H1 (cell line): ENCODE measurements around the gene TSPAN15. TPM values are rescaled to one million over a fixed set of nuclear protein-coding genes. Genes with fewer than 3 reads are reported as not detected.

Source experiments
- BCL11A ChIP-seq, 2 experiments: IDR thresholded peaks; one replicate each; pipeline ENCODE4 v1.6.1; 2011; ENCODE audit warnings: low read depth in 2 of 2, low read length in 2 of 2, mild to moderate bottlenecking in 2 of 2
- CHD7 ChIP-seq: fragments of 300-600 bp; sonication (generic); IDR thresholded peaks from 2 replicates; pipeline ENCODE4 v1.7.1; 2012; ENCODE audit warnings: low read length, moderate library complexity, mild to moderate bottlenecking, inconsistent platforms; ENCODE audit not compliant: insufficient replicate concordance
- CREB1 ChIP-seq: IDR thresholded peaks from 2 replicates; pipeline ENCODE4 v1.6.1; 2012; ENCODE audit warnings: inconsistent platforms
- E2F6 ChIP-seq: IDR thresholded peaks from 2 replicates; pipeline ENCODE4 v1.6.1; 2012; ENCODE audit warnings: inconsistent platforms
- FOSL1 ChIP-seq: IDR thresholded peaks from 2 replicates; pipeline ENCODE4 v1.6.1; 2011; ENCODE audit warnings: mild to moderate bottlenecking, low read depth, low read length, moderate library complexity; ENCODE audit not compliant: insufficient read depth
- KDM4A ChIP-seq: IDR thresholded peaks from one replicate; pipeline ENCODE4 v1.7.1; 2012; ENCODE audit warnings: low read depth, mild to moderate bottlenecking, moderate library complexity, low read length, inconsistent platforms; ENCODE audit not compliant: severe bottlenecking
- RFX5 ChIP-seq: IDR thresholded peaks from 2 replicates; pipeline ENCODE4 v1.6.1; 2011; ENCODE audit warnings: low read depth, low read length, improper control_type of control experiment, borderline replicate concordance
- TEAD4 ChIP-seq: IDR thresholded peaks from 2 replicates; pipeline ENCODE4 v1.6.1; 2012; ENCODE audit warnings: low read depth, low read length, inconsistent platforms, mixed read lengths
- polyA plus RNA-seq, 7 experiments: library from polyadenylated mRNA; depleted of rRNA in 3 of 7; stranded (reverse) in 5 of 7; unstranded in 2 of 7; fragments of >200 nt in 5 of 7; fragments of 200-250 nt in 2 of 7; gene quantifications; 1 replicate in 5 of 7; 2 replicates in 1 of 7; 4 replicates in 1 of 7; pipeline versions ENCODE4 v1.2.1 to v1.2.3, GENCODE V29; 2011 to 2013; ENCODE audit warnings: missing spikeins in 2 of 7, mixed read lengths in 2 of 7
- total RNA-seq: library from RNA; stranded (reverse); fragmentation: NEBNext Ultra II Directional; extraction: Animal tissue kit (Norgen Biotek cat#: 25700); gene quantifications from 2 replicates; pipeline ENCODE4 v1.2.1, GENCODE V29; 2021
- TF ChIP-seq, protein P1 (sequence below): IDR thresholded peaks from 2 replicates; pipeline ENCODE4 v1.6.1; 2011; ENCODE audit warnings: low read depth, mild to moderate bottlenecking, low read length; ENCODE audit not compliant: insufficient read depth

TSPAN15 gene
- total and polyA plus RNA-seq, 2 of the 8 experiments (the other 6 are each of a cell fraction or from before 2014, with no cell fraction given) = 9.7 to 20.0 TPM

DNA sequence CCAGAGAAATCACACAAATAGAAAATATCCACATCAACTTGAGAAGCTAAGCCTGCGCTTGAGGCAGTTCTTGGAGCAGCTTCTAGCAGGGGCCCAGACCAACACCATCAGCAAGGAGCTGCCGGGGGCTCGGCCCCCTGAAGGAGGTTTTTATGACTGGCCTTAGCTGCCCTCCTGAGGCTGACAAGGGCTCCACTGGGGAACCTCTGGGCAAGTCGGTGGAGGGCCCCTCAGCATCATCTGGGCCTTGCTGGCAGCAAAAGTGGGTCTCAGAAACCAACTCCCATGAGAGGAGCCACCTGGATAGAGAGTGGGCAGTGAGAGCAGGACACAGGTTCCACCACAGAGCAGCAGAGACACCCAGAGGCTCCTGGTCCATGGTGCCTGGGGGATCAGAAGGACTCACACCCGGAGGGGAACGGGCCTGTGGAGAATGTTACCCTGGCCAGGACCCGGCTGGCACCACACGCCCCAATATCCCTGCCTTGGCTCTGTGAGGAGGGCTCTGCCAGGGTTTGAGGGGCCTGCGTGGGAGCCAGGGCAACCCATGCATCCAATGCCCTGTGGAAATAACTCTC, 66.1 kb downstream of the TSPAN15 start (continued):
- TF ChIP-seq CHD7 (no peak), TEAD4 (no peak), BCL11A (IDR thresholded peaks at IDR 0.05; ENCODE audit: low read depth in 2 of 2, low read length in 2 of 2) (no peak), RFX5 (no peak), CREB1 (no peak), E2F6 (no peak), FOSL1 (no peak), KDM4A (no peak)
- TF ChIP-seq, protein P1, sequence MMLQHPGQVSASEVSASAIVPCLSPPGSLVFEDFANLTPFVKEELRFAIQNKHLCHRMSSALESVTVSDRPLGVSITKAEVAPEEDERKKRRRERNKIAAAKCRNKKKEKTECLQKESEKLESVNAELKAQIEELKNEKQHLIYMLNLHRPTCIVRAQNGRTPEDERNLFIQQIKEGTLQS = no peak
